Gastrocnemius medialis (tissue), 4 donors: ENCODE data around the gene TMPRSS3.

ENCODE experiments used
- POLR2A ChIP-seq, 2 donors: fragments of 450-650 bp; IDR thresholded peaks; one replicate each; pipeline ENCODE4 v1.6.1; 2017; ENCODE audit warnings: antibody characterized with exemption in 2 of 2, mild to moderate bottlenecking in 2 of 2, moderate library complexity in 2 of 2
- TF ChIP-seq, protein P1 (sequence below), 5 experiments: fragments of 450-650 bp in 3 of 5; fragments of 200-600 bp in 2 of 5; sonication (generic) in 2 of 5; IDR thresholded peaks in 4 of 5; conservative IDR thresholded peaks in 1 of 5; 1 replicate in 4 of 5; 2 replicates in 1 of 5; pipeline ENCODE4 v1.5.1; 2016 to 2019; ENCODE audit warnings: antibody characterized with exemption in 5 of 5, mild to moderate bottlenecking in 3 of 5, moderate library complexity in 3 of 5

- TF ChIP-seq, protein P1, sequence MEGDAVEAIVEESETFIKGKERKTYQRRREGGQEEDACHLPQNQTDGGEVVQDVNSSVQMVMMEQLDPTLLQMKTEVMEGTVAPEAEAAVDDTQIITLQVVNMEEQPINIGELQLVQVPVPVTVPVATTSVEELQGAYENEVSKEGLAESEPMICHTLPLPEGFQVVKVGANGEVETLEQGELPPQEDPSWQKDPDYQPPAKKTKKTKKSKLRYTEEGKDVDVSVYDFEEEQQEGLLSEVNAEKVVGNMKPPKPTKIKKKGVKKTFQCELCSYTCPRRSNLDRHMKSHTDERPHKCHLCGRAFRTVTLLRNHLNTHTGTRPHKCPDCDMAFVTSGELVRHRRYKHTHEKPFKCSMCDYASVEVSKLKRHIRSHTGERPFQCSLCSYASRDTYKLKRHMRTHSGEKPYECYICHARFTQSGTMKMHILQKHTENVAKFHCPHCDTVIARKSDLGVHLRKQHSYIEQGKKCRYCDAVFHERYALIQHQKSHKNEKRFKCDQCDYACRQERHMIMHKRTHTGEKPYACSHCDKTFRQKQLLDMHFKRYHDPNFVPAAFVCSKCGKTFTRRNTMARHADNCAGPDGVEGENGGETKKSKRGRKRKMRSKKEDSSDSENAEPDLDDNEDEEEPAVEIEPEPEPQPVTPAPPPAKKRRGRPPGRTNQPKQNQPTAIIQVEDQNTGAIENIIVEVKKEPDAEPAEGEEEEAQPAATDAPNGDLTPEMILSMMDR (IDR thresholded peaks at IDR 0.05 in 4 of 5, conservative IDR thresholded peaks at IDR 0.05 in 1 of 5) = no peak
- TF ChIP-seq POLR2A (IDR thresholded peaks at IDR 0.05) = no peak
Observed at GRCh38 chr21:42366292-42367010, 29.4 kb downstream of the TMPRSS3 start, which contains the start of gene TFF1.
